T-helper 2 cell treated with Interferon-gamma antibody and Interleukin-4, amounts not matched to agents 100 ng/mL and 5 ng/mL, for 36 hours (primary cell): ENCODE results near the gene C19orf85. TPM values are rescaled to one million over a fixed set of nuclear protein-coding genes. Genes with fewer than 3 reads are reported as not detected.

Experiments used
- intact Hi-C: fragments of 100-400 bp; cut with micrococcal nuclease; formaldehyde crosslinking; loops from one replicate; pipeline ENCODE4 v1.15.1; 2023
- total RNA-seq: library from RNA; stranded (reverse); gene quantifications from 2 replicates; pipeline ENCODE4 v1.2.3, GENCODE V29; 2022

C19orf85 gene
- total RNA-seq, 1 donor from 2014 or later, result not detected

- intact Hi-C loops, result loop anchor here (10.0 kb wide), 1 partner anchor 255 kb away; the partner anchor contains the start of gene DNAAF3
These were observed 44.8 kb downstream of the C19orf85 start for GRCh38 chr19:55419624-55420236.

GRCh38 chr19:55419103-55419502 is 45.4 kb downstream of the C19orf85 start:
- intact Hi-C loops, result loop anchor here (10.0 kb wide), 1 partner anchor 254 kb away; the partner anchor contains the start of gene DNAAF3

- intact Hi-C loops, result loop anchor here (10.0 kb wide), 1 partner anchor 253 kb away; the partner anchor contains the start of gene DNAAF3
These were observed 46.4 kb downstream of the C19orf85 start for GRCh38 chr19:55418185-55418584.

Other genes starting within 250 kb of the C19orf85 start
- gene TMEM86B, start 236.0 kb downstream of the C19orf85 start, total RNA-seq, result 9.4 and 9.6 TPM in 2 replicates
- 218 and 224 TPM in 2 replicates for gene PPP6R1, start 205.7 kb downstream of the C19orf85 start, total RNA-seq
- gene HSPBP1, start 184.6 kb downstream of the C19orf85 start, total RNA-seq, result 35.6 and 35.7 TPM in 2 replicates
- gene BRSK1, start 180.8 kb downstream of the C19orf85 start, total RNA-seq, result 4.9 and 5.3 TPM in 2 replicates
- 0.39 and 0.89 TPM in 2 replicates for gene TMEM150B, start 139.4 kb downstream of the C19orf85 start, total RNA-seq
- 17.5 and 18.9 TPM in 2 replicates for gene KMT5C, start 124.9 kb downstream of the C19orf85 start, total RNA-seq
- 0.45 and 0.64 TPM in 2 replicates for gene COX6B2, start 110.0 kb downstream of the C19orf85 start, total RNA-seq
- not detected in 2 replicates for gene GARIN5B, start 101.5 kb downstream of the C19orf85 start, total RNA-seq
- gene IL11, start 94.3 kb downstream of the C19orf85 start, total RNA-seq, result 0.55 and 0.61 TPM in 2 replicates
- gene TMEM190, start 87.9 kb downstream of the C19orf85 start, total RNA-seq, result not detected in 2 replicates
- gene TMEM238, start 80.5 kb downstream of the C19orf85 start, total RNA-seq, result 10.3 and 11.7 TPM in 2 replicates
- gene RPL28, start 78.8 kb downstream of the C19orf85 start, total RNA-seq, result 2,481 and 2,547 TPM in 2 replicates
- 213 and 217 TPM in 2 replicates for gene UBE2S, start 57.0 kb downstream of the C19orf85 start, total RNA-seq
- not detected in 2 replicates for gene SHISA7, start 21.5 kb downstream of the C19orf85 start, total RNA-seq
- 23.2 and 25.3 TPM in 2 replicates for gene ISOC2, start 3.1 kb downstream of the C19orf85 start, total RNA-seq
- 6.6 and 10.3 TPM in 2 replicates for gene ZNF628, start 11.9 kb upstream of the C19orf85 start, total RNA-seq
- gene NAT14, start 20.4 kb upstream of the C19orf85 start, total RNA-seq, result 9.3 and 12.3 TPM in 2 replicates
- 0.23 and 0.30 TPM in 2 replicates for gene SSC5D, start 23.7 kb upstream of the C19orf85 start, total RNA-seq
- gene SBK2, start 72.4 kb upstream of the C19orf85 start, total RNA-seq, result not detected in 2 replicates
- gene SBK3, start 80.8 kb upstream of the C19orf85 start, total RNA-seq, result not detected in 2 replicates
- 6.5 and 6.7 TPM in 2 replicates for gene ZNF579, start 116.1 kb upstream of the C19orf85 start, total RNA-seq
- gene FIZ1, start 134.8 kb upstream of the C19orf85 start, total RNA-seq, result 14.4 and 14.7 TPM in 2 replicates
- gene ZNF524, start 135.5 kb upstream of the C19orf85 start, total RNA-seq, result 21.0 and 21.2 TPM in 2 replicates
- gene ZNF865, start 140.9 kb upstream of the C19orf85 start, total RNA-seq, result 12.3 and 13.2 TPM in 2 replicates
- gene ZNF784, start 159.8 kb upstream of the C19orf85 start, total RNA-seq, result 4.9 and 5.0 TPM in 2 replicates
- 29.9 and 30.8 TPM in 2 replicates for gene ZNF580, start 176.3 kb upstream of the C19orf85 start, total RNA-seq
- gene ZNF581, start 178.9 kb upstream of the C19orf85 start, total RNA-seq, result 21.0 and 22.4 TPM in 2 replicates
- gene CCDC106, start 183.5 kb upstream of the C19orf85 start, total RNA-seq, result 6.5 and 7.0 TPM in 2 replicates
- gene U2AF2, start 190.3 kb upstream of the C19orf85 start, total RNA-seq, result 298 and 303 TPM in 2 replicates
- gene EPN1, start 210.5 kb upstream of the C19orf85 start, total RNA-seq, result 58.3 and 59.3 TPM in 2 replicates